GM19193 (cell line): Measurements from ENCODE around the gene ITGA2.

ENCODE experiments used
- POLR2A ChIP-seq: IDR thresholded peaks from 4 replicates; pipeline ENCODE4 v1.6.1; 2011; ENCODE audit not compliant: insufficient read depth, insufficient read length; ENCODE audit errors: extremely low read depth

The ITGA2 gene

DNA sequence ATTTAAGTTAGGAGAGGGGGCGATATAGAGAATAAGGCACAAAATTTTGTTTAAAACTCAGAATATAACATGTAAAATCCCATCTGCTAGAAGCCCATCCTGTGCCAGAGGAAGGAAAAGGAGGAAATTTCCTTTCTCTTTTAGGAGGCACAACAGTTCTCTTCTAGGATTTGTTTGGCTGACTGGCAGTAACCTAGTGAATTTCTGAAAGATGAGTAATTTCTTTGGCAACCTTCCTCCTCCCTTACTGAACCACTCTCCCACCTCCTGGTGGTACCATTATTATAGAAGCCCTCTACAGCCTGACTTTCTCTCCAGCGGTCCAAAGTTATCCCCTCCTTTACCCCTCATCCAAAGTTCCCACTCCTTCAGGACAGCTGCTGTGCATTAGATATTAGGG, 102.1 kb downstream of the ITGA2 start:
- TF ChIP-seq POLR2A = no peak

- TF ChIP-seq POLR2A = no peak
Measured at GRCh38 chr5:53092242-53092641, 103.1 kb downstream of the ITGA2 start.

- TF ChIP-seq POLR2A = no peak
Measured at GRCh38 chr5:53095217-53095616, 106.1 kb downstream of the ITGA2 start.

GRCh38 chr5:53095931-53096525, 106.9 kb downstream of the ITGA2 start:
- no peak for TF ChIP-seq POLR2A

DNA sequence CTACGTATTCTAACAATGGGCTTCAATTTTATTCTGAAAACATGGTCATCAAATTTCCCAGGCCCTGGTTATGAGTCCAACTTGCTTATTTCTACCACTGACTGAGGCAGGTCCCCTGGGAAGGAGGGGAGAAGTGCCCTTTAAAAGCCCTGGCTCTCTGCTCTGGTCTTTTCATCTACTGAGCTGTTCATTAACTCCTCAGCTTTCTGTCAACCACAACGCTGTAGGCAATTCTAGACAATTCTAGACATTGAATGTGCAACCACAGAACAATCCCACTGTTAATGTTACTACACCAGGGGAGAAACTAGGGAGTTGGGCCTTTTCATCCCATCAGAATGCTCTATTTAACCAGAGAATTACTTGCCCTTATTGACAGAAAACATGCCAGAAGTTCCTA, 110.4 kb downstream of the ITGA2 start:
- no peak for TF ChIP-seq POLR2A

DNA sequence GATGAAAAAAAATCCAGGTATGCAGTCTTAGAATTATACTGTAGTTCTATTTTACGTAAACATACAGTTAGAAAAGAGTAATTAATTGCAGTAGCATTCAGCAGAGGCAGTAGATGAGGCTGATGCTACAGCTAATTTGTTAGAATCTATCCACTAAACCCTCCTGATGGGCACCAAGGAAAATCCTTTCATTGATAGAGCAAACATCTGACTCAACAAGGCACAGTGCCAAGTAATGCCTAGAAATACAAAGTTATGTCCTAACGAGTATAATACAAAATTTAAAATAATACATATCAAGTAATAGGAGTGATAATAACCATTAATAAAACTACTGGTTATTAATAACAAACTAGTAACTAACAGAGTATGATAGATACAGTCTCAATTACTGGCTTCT, 111.5 kb downstream of the ITGA2 start:
- TF ChIP-seq POLR2A = no peak

- no peak for TF ChIP-seq POLR2A
Measured at GRCh38 chr5:53105611-53106300, 116.6 kb downstream of the ITGA2 start.

- TF ChIP-seq POLR2A = no peak
Measured at GRCh38 chr5:53109056-53109442, 119.9 kb downstream of the ITGA2 start.

DNA sequence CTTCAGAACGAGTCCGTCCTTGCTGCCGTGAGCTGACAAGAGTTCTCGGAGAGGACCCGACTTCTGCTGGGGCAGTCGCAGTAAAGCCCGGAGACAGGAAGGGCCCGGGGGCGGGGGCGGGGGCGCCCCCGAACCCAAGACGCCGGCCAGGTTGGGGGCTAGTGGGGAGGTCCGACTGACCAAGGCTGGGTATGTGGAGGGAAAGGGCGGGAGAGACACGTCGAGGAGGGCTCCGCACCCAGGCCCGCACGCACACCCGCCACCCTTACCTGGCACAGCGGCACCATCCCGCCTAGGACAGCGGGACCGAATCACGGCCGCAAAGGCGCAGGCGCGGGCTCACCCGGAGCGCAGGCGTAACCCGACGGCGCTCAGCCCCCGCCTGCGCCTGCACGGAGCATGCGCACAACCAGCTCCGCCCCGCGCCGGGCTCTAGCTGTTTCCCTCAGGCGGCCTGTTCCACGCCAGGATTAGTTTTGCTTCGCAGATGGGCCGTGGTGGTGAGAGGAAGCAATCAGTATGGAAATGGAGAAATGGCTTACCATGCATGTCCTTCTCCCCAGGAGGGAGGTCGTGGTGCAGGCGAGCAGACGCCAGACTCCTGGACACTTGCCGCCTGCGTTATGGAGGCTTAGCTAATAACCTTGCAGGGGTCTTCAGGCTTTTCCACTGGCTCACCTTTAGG, 120.4 kb downstream of the ITGA2 start, which contains the start of gene MOCS2:
TSS of gene MOCS2 (minus strand) at position 315 of the 685 bp plus-strand sequence. CDS start 2,583 bp downstream, outside the sequence.
- TF ChIP-seq POLR2A = peak; percentile 89

GRCh38 chr5:53110156-53110555, 121.0 kb downstream of the ITGA2 start:
- no peak for TF ChIP-seq POLR2A

GRCh38 chr5:53111139-53111538, 122.0 kb downstream of the ITGA2 start:
- no peak for TF ChIP-seq POLR2A

- TF ChIP-seq POLR2A = no peak
Measured at GRCh38 chr5:53112909-53113308, 123.8 kb downstream of the ITGA2 start.

DNA sequence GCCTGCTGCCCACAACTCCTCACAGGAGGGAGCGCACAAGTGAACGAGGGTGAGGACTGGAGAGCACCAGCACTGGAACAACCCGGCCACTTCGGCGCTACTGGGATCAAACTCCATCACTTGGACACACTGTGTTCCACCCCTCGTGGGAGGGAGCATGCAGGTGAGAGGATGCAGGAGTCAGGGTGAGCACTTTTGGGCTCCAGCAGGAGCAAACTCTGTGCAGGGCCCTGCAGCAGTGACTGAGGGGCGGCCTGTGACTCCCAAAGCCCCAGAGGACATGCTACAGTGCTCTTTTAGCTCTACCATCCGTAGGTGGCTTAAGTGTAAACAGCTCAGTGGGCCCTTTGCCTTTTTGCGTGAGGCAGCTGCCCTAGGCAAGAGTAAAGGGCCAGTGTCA, 124.8 kb downstream of the ITGA2 start:
- no peak for TF ChIP-seq POLR2A

DNA sequence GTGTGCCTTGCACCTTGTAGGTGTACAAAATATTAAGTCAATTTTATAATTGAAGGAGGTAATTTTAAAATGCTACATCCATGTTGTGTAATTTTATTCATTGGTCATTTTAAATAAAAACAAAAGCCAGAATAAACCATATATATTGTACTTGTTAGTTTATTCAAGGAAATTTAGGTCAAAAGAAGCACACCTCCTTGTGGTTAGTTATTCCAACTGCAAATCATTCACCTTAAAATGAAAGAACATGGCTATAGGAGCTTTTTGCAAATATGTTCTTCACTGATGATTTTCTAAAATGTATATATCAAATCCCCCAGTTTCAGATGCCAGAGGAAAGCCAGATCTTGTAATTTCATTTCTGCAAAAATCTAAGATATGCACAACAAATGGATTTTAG, 125.8 kb downstream of the ITGA2 start:
- TF ChIP-seq POLR2A = no peak

GRCh38 chr5:53116597-53116996, 127.4 kb downstream of the ITGA2 start:
- no peak for TF ChIP-seq POLR2A

GRCh38 chr5:53118879-53119278, 129.7 kb downstream of the ITGA2 start:
- no peak for TF ChIP-seq POLR2A
